NCI-H1417 (cell line): ENCODE results near the gene MED16.

Source experiments
- DNase-seq, 3 experiments: peaks; one replicate each; lab custom pipeline; 2025; lab: John Stamatoyannopoulos, UW

MED16 gene

DNA sequence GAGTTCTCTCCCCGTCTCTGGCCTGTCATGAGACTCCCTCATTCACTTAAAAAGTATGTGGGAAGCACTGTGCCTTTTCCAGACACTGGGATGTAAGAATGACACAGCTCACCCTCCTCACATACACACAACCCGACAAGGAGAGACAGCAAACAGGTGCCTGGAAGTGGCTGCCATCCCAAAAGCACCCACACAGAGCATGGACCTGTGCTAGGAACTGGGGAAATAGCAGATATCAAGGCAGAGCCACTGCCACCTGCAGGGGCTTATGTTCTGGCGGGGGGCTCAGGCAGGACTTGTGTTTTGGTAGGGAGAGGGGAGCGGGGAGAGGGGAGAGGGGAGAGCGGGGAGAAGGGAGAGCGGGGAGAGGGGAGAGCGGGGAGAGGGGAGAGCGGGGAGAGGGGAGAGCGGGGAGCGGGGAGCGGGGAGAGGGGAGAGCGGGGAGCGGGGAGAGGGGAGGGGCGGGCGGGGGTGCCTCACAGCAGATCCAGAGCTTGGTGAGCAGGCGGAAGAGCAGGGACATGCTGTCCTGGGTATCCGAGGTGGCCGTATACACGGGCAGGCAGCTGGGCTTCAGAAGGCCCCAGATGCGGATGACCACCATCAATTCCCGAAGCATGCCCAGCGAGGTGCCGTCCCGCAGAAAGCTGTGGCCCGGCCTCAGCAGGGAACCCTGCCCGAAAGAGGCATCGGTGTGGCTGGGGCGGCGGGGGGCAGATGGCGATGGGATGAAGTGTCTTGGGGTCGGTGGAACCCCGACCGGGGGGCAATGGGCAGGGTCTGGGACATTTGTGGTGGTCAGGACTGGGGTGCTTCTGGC is 21.3 kb downstream of the MED16 start:
- no peak for DNase-seq

DNA sequence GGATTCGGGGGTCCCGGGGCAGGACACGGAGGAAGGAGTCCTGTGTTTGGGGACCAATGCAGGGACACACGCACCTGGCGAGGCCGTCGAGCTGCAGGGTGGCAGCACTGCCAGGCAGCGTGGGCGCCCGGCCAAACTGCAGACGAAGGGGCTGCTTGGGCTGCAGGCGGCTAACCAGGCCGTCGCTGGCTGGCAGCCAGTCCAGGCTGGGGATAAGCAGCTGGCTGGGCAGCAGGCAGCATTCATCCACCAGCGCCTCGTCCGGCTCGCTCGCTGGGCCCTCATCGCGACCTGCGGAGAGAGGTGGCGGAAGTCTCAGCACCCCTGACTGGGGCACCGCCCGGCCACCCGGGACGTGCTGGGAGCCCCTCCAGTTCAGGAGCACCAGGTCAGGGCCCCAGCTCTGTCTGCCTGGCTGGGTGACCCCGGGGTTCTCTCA is 22.0 kb downstream of the MED16 start:
- no peak for DNase-seq

DNA sequence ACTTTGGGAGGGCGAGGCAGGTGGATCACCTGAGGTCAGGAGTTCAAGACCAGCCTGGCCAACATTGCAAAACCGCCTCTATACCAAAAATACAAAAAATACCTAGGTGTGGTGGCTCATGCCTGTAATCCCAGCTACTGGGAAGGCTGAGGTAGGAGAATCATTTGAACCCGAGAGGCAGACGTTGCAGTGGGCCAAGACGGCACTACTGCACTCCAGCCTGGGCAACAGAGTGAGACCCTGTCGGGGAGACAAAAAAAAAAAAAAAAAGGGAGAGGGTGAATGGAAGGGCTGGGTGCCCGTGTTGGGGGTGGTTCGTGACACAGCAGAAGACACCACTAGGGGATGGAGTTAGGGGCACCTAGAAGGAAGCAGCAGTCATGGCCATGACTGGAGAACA is 22.7 kb downstream of the MED16 start:
- no peak for DNase-seq

DNA sequence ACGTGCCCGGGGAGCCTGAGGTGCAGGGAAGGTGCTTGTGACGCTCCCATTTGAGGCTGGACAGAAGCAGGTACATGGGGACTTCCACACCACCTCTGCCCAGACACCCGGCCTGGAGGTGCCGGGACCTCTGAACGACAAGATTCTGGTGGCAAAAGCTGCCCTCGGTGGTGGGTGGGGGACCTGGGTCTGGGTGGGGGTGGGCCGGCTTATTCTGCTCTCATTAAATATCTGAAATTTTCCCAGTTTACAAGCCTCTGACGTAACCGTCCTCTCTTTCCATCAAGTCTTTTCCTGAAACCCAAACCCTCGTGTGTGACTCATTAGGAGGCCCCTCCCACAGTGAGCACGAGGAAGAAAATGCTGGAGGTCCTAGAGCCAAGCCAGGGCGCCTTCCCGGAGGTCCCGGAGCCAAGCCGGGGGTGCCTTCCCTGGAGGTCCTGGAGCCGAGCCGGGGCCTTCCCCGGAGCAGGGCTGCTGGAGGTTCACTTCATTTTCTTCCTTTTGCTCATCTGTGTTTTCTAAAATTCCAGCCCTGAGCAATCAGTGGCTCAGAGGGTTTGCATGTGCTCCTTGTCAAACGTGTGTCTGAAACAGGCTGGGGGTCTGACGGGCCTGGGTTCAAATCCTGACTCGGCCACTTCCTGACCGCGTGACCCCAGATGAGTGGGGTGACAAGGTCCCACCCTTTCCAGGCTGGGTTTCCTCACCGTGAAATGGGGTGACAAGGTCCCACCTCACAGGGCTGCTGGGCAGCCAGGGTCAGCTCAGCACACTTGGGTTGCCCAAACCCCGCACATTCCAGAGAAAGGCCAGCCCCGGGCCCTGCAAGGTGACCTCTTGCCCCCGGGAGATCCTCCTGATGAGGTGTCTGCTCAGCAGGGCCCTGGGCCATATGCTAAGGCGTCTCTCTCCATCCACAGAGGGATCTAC is 23.5 kb downstream of the MED16 start:
- no peak for DNase-seq

DNA sequence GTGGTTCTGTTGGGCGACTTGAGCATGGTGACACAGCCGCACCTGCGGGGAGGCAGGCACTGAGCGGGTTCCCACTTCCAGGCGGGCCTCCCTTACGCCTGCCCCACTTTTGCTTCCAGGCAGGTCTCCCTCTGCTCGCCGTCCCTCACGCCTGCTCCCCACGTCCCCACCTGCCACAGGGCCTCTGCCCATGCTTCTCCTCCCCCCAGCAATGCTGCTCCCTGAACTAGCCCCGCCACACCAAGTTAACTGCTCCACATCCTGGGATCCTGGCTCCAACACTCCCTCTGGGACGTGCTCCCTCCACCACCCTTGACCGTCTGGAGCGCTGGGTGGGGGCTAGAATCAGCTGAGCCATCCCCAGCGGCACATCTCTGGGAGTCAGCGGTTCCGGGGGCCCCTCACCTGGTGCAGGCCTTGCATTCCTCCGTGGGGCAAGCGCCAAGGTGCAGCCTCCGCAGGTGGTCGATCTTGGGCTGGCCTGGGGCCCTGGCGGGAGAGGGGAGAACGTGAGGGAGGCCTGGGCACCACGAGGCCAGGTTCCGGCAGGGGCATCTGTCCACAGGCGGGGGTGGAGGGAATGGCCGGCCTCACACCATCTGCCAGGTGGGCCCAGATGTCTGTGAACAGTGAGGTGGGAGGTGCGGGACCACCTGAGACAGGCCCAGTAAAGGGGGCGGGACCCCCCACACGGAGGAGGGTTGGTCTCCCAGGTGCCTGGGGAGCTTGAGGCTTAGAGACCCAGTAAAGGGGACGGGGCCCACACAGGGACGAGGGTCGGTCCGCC is 24.3 kb downstream of the MED16 start:
- no peak for DNase-seq

DNA sequence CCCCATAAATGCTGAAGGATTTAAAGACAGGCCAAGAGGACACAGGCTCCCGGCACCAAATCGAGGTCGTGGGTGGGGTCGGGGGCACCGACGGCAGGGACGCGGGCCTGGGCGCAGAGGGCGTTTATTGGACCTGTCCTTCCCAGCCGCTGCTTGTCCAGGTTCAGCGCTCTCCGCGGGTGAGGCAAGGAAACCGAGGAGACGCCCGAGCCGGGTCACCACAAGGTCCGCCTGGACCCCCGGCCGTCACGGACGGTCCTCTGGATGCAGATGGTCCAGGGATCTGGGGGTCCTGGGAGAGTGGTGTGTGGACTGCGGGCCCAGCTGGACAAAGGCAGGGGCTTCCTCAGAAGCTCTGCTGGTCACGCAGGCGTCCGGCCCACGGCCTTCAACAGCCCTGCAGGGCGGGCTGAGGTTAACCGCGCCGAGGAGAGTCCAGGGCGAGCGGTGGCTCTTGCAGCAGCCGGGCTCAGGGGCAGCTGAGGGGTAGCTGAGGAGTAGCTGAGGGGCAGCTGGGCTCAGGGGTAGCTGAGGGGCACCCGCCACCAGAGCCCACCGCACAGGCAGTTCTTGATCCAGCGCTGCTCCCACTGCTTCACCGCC is 25.0 kb downstream of the MED16 start:
- DNase-seq, result no peak

DNA sequence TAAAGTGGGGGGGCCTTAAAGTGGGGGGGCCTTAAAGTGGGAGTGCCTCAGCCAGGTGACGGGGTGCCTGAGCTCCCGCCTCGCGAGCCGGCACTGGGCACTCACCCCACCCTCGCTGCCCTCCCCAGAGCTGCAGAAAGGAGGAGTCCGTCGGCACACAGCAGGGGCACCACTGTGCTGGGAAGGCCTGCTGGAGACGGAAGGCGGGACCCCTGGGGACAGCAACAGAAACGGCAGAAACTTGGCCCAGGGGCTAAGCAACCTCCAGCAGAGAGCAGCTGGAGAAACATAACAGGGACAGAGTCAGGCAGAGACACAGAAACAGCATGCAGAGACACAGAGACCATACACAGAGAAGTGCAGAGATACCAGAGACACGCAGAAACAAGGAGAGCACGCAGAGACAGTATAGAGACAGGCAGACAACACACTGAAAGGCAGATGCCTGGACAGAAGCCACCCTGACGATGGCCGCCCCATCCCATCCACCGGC is 25.6 kb downstream of the MED16 start:
- peak in 2 of 3 experiments; percentile 52 to 73 for DNase-seq

DNA sequence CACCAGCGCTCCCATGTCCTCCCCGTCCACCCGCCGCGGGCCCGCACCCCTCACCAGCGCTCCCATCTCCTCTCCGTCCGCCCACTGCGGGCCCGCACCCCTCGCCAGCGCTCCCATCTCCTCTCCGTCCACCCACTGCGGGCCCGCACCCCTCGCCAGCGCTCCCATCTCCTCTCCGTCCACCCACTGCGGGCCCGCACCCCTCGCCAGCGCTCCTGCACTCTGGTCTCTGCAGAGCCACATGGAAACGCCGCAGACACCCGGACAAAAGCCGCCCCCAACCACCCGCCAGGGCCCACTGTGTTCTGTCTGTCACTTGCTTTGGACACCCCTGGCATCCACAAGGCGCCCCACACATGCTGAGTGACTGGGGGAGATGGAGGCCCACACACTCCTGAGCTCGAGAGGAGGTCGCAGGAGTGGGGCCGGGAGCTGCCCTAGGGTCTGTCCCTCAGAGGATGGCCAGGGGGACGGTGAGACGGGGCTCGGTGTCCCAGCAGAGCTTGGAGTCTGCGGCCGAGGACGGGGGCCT is 26.2 kb downstream of the MED16 start:
- DNase-seq, result no peak

DNA sequence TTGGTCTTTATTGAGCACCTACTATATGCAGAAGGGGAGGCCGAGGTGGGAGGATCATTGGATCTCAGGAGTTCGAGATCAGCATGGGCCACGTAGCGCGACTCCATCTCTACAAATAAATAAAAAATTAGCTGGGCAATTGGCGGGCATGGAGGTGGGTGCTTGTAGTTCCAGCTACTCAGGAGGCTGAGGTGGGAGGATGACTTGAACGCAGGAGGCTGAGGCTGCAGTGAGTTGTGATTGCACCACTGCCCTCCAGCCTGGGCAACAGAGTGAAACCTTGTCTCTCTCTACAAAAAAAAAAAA is 29.7 kb downstream of the MED16 start:
- no peak for DNase-seq

DNA sequence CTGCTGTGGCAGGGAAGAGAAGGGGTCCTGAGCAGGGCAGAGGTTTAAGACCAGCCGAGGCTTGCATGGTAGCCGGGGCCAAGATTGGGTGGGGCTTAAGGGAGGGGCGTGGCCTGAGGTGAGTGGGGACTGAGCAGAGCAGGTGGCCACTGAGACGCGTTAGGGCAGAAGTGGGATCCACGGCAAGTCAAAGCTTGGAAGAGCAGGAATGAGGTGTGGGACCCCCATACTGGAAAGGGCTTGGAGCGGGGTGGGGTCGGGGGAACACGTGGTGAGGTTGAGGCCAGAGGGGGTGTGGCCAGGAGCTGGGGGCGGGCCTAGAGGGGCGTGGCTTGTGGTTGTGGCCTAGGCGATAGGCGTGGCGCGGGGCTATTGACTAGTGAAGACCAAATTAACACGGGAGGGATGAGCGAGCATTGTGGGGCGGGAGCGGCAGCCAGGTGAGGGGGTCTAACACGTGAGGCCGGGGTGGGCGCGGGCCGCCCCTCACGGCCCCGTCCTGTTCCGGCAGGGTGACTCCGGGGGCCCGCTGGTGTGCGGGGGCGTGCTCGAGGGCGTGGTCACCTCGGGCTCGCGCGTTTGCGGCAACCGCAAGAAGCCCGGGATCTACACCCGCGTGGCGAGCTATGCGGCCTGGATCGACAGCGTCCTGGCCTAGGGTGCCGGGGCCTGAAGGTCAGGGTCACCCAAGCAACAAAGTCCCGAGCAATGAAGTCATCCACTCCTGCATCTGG is 30.2 kb downstream of the MED16 start:
- peak; percentile 44 to 65 (median 63) for DNase-seq

DNA sequence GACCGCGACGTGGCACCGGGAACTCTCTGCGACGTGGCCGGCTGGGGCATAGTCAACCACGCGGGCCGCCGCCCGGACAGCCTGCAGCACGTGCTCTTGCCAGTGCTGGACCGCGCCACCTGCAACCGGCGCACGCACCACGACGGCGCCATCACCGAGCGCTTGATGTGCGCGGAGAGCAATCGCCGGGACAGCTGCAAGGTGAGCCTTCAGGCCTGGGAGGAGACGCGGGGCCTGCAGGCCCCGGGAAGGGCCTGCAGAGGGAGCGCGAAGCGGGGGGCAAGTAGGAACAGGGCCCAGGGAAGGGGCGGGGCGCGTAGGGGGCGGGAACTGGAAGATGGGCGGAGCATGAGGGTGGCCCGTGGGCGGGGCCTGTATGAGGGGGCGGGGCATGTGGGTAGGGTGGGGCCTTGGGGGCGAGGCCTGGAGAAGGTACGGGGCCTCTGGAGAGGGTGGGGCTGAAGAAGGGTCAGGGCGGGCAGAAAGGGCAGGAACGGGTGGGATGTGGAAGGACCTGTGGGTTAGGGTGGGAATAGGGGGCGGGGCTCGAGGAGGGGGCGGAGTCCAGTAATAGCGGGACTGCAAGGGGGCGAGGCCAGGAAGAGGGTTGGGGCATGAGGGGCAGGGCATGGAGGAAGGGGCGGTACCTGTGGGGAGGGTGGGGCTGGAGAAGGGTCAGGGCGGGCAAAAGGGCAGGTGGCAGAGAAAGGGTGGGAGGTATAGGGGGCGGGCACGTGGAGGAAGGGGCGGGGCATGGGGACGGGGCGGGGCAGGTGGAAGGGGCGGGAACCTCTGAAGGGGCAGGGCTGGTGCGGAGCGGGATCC is 31.0 kb downstream of the MED16 start:
- peak; percentile 61 to 80 (median 66) for DNase-seq

DNA sequence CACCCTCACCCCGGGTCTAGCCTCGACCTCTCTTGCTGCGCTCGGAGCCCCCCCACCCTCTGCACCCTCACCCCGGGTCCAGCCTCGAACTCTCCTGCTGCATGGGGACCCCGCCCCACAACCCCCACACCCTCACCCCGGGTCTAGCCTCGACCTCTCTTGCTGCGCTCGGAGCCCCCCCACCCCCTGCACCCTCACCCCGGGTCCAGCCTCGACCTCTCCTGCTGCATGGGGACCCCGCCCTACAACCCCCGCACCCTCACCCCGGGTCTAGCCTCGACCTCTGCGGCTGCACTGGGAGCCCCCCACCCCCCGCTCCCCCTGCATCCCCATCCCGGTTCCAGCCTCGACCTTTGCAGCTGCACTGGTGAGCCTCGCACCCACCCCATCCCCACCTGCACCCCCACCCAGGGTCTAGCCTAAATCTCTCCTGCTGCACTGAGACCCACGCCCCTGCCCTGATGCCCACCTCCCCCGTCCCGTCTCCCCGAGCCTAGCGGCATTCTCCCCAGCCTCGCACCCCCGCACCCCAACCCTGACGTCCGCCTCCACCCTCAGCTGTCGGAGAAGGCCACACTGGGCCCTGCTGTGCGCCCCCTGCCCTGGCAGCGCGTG is 31.7 kb downstream of the MED16 start:
- DNase-seq, result no peak

DNA sequence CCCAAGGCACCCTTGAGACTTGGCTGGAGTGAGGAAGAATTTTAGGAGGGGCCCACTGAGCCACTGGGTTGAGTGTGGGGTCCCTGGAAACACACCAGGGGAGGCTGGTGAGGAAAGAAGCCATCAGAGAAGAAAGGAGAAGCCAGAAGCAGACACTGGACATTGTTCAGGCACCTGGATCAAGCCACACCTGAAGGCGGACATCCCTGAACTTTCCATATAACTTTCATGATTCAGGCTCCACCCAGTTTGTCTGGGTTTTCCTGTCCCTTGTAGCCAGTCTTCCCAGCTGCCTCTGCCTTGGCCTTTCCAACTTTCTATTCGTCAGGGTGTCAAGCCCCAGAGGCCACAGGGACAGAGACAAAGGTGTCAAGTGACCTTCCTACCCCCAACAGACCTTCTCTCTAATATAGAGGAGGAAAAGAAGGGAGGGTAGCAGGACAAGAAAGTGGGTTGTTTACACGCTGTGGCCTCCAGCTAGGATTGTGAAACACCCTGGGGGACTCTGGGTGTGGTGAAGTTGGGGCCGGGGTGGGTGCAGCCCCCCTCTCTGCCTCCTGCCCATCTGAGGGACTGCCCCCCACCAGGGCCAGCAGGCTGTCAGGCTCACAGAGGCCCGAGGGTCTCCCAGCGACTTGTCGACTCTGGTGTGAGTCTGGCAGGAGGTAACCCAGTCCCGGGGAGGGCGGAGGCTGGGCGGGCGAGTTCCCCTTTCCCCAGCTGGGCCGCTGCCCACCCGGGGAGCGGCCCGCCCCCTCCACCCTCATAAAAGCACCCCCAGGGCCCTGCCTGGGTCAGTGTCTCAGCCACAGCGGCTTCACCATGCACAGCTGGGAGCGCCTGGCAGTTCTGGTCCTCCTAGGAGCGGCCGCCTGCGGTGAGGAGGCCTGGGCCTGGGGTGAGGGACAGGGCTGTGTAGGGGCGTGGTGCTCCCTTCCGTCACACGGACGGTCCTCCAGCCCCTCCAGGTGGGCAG is 33.8 kb downstream of the MED16 start, which contains the start of gene CFD:
TSS of gene CFD (plus strand) at position 797 of the 976 bp plus-strand sequence. CDS start at position 823, 26 bp downstream.
- peak in 2 of 3 experiments; percentile 57 to 58 for DNase-seq

DNA sequence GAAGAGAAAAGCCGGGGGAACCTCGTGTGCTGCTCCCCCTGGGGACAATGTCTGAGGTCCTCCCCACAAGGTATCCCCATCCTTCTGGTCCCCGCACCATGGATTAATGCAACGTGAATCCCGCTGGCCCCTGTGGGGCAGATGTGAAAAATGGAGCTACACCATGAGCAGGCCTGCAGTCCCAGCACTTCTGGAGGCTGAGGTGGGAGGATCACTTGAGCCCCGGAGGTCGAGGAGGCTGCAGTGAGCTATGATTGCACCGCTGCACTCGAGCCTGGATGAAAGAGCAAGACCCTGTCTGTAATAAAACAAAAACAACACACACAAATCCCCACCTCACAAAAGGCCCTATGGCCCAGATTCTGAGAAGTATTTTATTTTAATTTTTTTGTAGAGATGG is 34.7 kb downstream of the MED16 start:
- DNase-seq, result no peak

DNA sequence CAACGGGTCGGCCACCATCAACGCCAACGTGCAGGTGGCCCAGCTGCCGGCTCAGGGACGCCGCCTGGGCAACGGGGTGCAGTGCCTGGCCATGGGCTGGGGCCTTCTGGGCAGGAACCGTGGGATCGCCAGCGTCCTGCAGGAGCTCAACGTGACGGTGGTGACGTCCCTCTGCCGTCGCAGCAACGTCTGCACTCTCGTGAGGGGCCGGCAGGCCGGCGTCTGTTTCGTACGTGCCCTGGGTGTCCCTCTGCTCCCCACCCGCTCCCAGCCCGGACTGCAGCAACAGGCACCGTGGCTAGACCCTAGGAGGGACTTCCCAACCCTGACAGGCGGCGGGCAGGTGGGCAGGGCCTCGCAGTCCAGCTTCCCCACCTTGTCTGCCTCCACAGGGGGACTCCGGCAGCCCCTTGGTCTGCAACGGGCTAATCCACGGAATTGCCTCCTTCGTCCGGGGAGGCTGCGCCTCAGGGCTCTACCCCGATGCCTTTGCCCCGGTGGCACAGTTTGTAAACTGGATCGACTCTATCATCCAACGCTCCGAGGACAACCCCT is 37.3 kb downstream of the MED16 start:
- no peak for DNase-seq

DNA sequence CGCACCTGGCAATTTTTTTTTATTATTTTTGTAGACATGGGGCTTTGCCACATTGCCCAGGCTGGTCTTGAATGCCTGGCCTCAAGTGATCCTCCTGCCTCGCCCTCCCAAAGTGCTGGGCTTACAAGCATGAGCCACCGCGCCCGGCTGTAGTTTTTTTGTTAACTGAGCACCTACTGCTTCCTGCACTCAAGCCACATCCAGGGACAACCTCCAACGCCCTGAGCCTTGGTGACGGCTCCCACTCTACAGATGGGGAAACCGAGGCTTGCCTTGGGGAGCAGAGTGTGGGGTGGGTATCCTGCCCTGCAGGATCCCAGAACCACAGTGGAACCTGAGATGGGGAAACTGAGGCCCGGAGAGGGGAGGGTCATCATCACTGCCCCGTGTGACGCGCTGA is 37.8 kb downstream of the MED16 start:
- DNase-seq, result no peak

DNA sequence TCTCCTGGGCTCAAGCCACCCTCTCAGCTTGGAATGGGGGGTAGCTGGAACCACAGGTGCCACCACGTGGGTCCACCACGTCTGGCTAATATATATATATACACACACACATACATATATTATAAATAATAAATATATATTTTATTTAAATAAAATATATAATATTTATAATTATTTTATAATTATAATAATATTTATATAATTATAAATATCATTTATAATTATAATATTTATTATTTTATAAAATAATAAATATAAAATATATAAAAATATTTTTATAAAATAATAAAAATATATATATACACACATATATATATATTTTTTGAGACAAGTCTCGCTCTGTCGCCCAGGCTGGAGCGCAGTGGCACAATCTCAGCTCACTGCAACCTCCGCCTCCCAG is 38.4 kb downstream of the MED16 start:
- no peak for DNase-seq
